Measurements from ENCODE around the gene EEF1G. TPM values are rescaled to one million over a fixed set of nuclear protein-coding genes. Genes with fewer than 3 reads are reported as not detected.

The EEF1G gene
- total RNA-seq, 2 experiments from 2014 or later = 1,778 to 2,328 TPM

- no peak overlapping the region for H2AFZ ChIP-seq (ENCODE audit: low read length)
- no peak overlapping the region for H3K27ac ChIP-seq (ENCODE audit: low read depth, low read length, poor library complexity, severe bottlenecking)
- no TSS peak for BruUV-seq (replicated peaks)
- H3K79me2 ChIP-seq (ENCODE audit: insufficient read depth, low read depth, low read length) = peaks cover 21% of the 10 kb centered on the region; the same call in 1 of the 2 replicates
- TF ChIP-seq CTCF (conservative IDR thresholded peaks at IDR 0.05; ENCODE audit: low read length) = no peak
- no peak for TF ChIP-seq EZH2phosphoT487 (IDR thresholded peaks at IDR 0.05; ENCODE audit: borderline replicate concordance, low read depth, low read length)
- H3K4me2 ChIP-seq (ENCODE audit: low read length) = no peak overlapping the region
- DNase-seq (ENCODE audit: low spot score) = no peak
- no peaks in the 10 kb centered on the region for H3K9me2 ChIP-seq (ENCODE audit: insufficient read depth, low read length)
- H3K4me1 ChIP-seq (ENCODE audit: insufficient read depth, low read length, poor library complexity, severe bottlenecking) = peaks cover 29% of the 10 kb centered on the region
- POLR2A ChIA-PET = interaction anchor here (0.7 kb wide), 1 partner anchor 240 kb away, joined by 3 read pairs; no protein-coding TSS in a partner anchor
- H3K36me3 ChIP-seq (ENCODE audit: insufficient read depth, low read length) = peaks cover 26% of the 10 kb centered on the region
- intact Hi-C loops (cut with micrococcal nuclease; ENCODE audit: unreplicated experiment) = no loop called here
- H4K20me1 ChIP-seq (ENCODE audit: insufficient read depth, low read length) = no peaks in the 10 kb centered on the region
- CTCF ChIA-PET (ENCODE audit: unreplicated experiment) = no interaction called here
- no peaks in the 10 kb centered on the region for H3K9me3 ChIP-seq (ENCODE audit: low read length)
- H3K4me3 ChIP-seq (ENCODE audit: low read depth, low read length, poor library complexity, severe bottlenecking) = no peak overlapping the region
These were observed 41.8 kb upstream of the EEF1G start for GRCh38 chr11:62615521-62615920.

GRCh38 chr11:62614275-62614674 is 40.6 kb upstream of the EEF1G start:
- peaks cover 8% of the 10 kb centered on the region; the same call in 1 of the 2 replicates for H3K79me2 ChIP-seq (ENCODE audit: insufficient read depth, low read depth, low read length)
- H3K36me3 ChIP-seq (ENCODE audit: insufficient read depth, low read length) = peaks cover 24% of the 10 kb centered on the region
- DNase-seq (ENCODE audit: low spot score) = no peak
- no peak overlapping the region for H3K4me3 ChIP-seq (ENCODE audit: low read depth, low read length, poor library complexity, severe bottlenecking)
- H3K9me3 ChIP-seq (ENCODE audit: low read length) = no peaks in the 10 kb centered on the region
- H3K4me2 ChIP-seq (ENCODE audit: low read length) = no peak overlapping the region
- intact Hi-C loops (cut with micrococcal nuclease; ENCODE audit: unreplicated experiment) = no loop called here
- H3K9me2 ChIP-seq (ENCODE audit: insufficient read depth, low read length) = no peaks in the 10 kb centered on the region
- peak overlapping the region; percentile 7 for H3K27ac ChIP-seq (ENCODE audit: low read depth, low read length, poor library complexity, severe bottlenecking)
- BruUV-seq (replicated peaks) = no TSS peak
- no peaks in the 10 kb centered on the region for H4K20me1 ChIP-seq (ENCODE audit: insufficient read depth, low read length)
- peaks cover 21% of the 10 kb centered on the region for H3K4me1 ChIP-seq (ENCODE audit: insufficient read depth, low read length, poor library complexity, severe bottlenecking)
- CTCF ChIA-PET (ENCODE audit: unreplicated experiment) = no interaction called here
- POLR2A ChIA-PET = no interaction called here
- H2AFZ ChIP-seq (ENCODE audit: low read length) = no peak overlapping the region
- TF ChIP-seq EZH2phosphoT487 (IDR thresholded peaks at IDR 0.05; ENCODE audit: borderline replicate concordance, low read depth, low read length) = no peak
- no peak for TF ChIP-seq CTCF (conservative IDR thresholded peaks at IDR 0.05; ENCODE audit: low read length)

GRCh38 chr11:62613291-62613778 is 39.6 kb upstream of the EEF1G start:
- Histone ChIP-seq H3K4me1 (ENCODE audit: insufficient read depth, low read length, poor library complexity, severe bottlenecking) (peaks cover 20% of the 10 kb centered on the region), H3K4me2 (ENCODE audit: low read length) (peak overlapping the region; percentile 86; the same call in 1 of the 2 replicates), H3K27ac (ENCODE audit: low read depth, low read length, poor library complexity, severe bottlenecking) (peak overlapping the region; percentile 61), H3K9me3 (ENCODE audit: low read length) (no peaks in the 10 kb centered on the region), H3K36me3 (ENCODE audit: insufficient read depth, low read length) (peaks cover 20% of the 10 kb centered on the region), H4K20me1 (ENCODE audit: insufficient read depth, low read length) (no peaks in the 10 kb centered on the region), H2AFZ (ENCODE audit: low read length) (no peak overlapping the region), H3K79me2 (ENCODE audit: insufficient read depth, low read depth, low read length) (peaks cover 5% of the 10 kb centered on the region; the same call in 1 of the 2 replicates), H3K4me3 (ENCODE audit: low read depth, low read length, poor library complexity, severe bottlenecking) (no peak overlapping the region), H3K9me2 (ENCODE audit: insufficient read depth, low read length) (no peaks in the 10 kb centered on the region)
- intact Hi-C loops (cut with micrococcal nuclease; ENCODE audit: unreplicated experiment) = loop anchor here (2.0 kb wide), 1 partner anchor 51 kb away; the partner anchor contains the start of genes C11orf98 and CSKMT
- ChIA-PET CTCF (ENCODE audit: unreplicated experiment) (no interaction called here), POLR2A (interaction anchor here (0.5 kb wide), 1 partner anchor 22 kb away, joined by 4 read pairs; the partner anchor contains the start of gene TUT1)
- BruUV-seq (replicated peaks) = no TSS peak
- TF ChIP-seq EZH2phosphoT487 (IDR thresholded peaks at IDR 0.05; ENCODE audit: borderline replicate concordance, low read depth, low read length) (no peak), CTCF (conservative IDR thresholded peaks at IDR 0.05; ENCODE audit: low read length) (no peak)
- DNase-seq (ENCODE audit: low spot score) = no peak

Measured in OCI-LY7 (cell line).